SU-DHL-6 (cell line): Measurements from ENCODE around the gene RELN.

Source experiments
- H2AFZ ChIP-seq: fragments of 200-600 bp; sonication (generic); 2 replicates; pipeline ENCODE4 v1.6.1; 2014; ENCODE audit warnings: low read depth, mild to moderate bottlenecking, moderate library complexity, mixed read lengths, antibody characterized with exemption, low read length; ENCODE audit not compliant: severe bottlenecking
- H3F3A ChIP-seq: fragments of 200-600 bp; shearing (Covaris generic); 2 replicates; pipeline ENCODE4 v1.6.0; 2016; ENCODE audit warnings: antibody characterized with exemption, mild to moderate bottlenecking; ENCODE audit not compliant: insufficient read depth
- H3K27ac ChIP-seq: fragments of 200-600 bp; sonication (generic); 2 replicates; pipeline ENCODE4 v1.5.1; 2016; ENCODE audit warnings: low read depth, mild to moderate bottlenecking, low read length, moderate library complexity, mixed read lengths
- H3K27me3 ChIP-seq: fragments of 200-600 bp; sonication (generic), shearing (Covaris generic); 2 replicates; pipeline ENCODE4 v1.6.0; 2014; ENCODE audit warnings: mild to moderate bottlenecking, low read length
- H3K36me3 ChIP-seq: fragments of 200-600 bp; sonication (generic); 2 replicates; pipeline ENCODE4 v1.6.1; 2014; ENCODE audit warnings: mild to moderate bottlenecking, low read length, mixed read lengths
- H3K4me2 ChIP-seq: fragments of 300-600, 200-600 bp; shearing (Covaris generic), sonication (generic); 2 replicates; pipeline ENCODE4 v1.6.0; 2014; ENCODE audit warnings: low read length, low read depth, mild to moderate bottlenecking; ENCODE audit not compliant: poor library complexity, severe bottlenecking
- H3K4me3 ChIP-seq: fragments of 200-600 bp; sonication (generic); 2 replicates; pipeline ENCODE4 v1.5.1; 2014; ENCODE audit warnings: antibody characterized with exemption, low read length, mild to moderate bottlenecking, mixed read lengths; ENCODE audit not compliant: insufficient read depth, poor library complexity, severe bottlenecking
- H3K79me2 ChIP-seq: fragments of 200-600 bp; sonication (generic); 2 replicates; pipeline ENCODE4 v1.6.1; 2014; ENCODE audit warnings: mild to moderate bottlenecking, low read length, moderate library complexity; ENCODE audit not compliant: insufficient read depth
- H3K9ac ChIP-seq: fragments of 200-600 bp; sonication (generic); 2 replicates; pipeline ENCODE4 v1.7.0; 2014; ENCODE audit warnings: mild to moderate bottlenecking, low read length
- H3K9me2 ChIP-seq: fragments of 200-600 bp; sonication (generic); replicated peaks from 2 replicates; pipeline ENCODE4 v1.6.1; 2014; ENCODE audit warnings: low read length; ENCODE audit not compliant: insufficient read depth
- H3K9me3 ChIP-seq: fragments of 200-600 bp; sonication (generic); 2 replicates; pipeline ENCODE4 v1.6.1; 2014; ENCODE audit warnings: low read length, mixed read lengths; ENCODE audit not compliant: insufficient read depth
- H4K20me1 ChIP-seq: fragments of 200-600 bp; sonication (generic); 2 replicates; pipeline ENCODE4 v1.6.1; 2014; ENCODE audit warnings: low read depth, mild to moderate bottlenecking, antibody characterized with exemption, low read length, moderate library complexity, mixed read lengths
- EZH2phosphoT487 ChIP-seq: fragments of 200-600 bp; sonication (generic), shearing (Covaris generic); conservative IDR thresholded peaks from 2 replicates; pipeline ENCODE4 v1.6.1; 2018; ENCODE audit warnings: mild to moderate bottlenecking, antibody characterized with exemption, low read length, moderate library complexity, mixed read lengths
- TF ChIP-seq, protein P1 (sequence below): fragments of 200-600 bp; sonication (generic); IDR thresholded peaks from one replicate; pipeline ENCODE4 v1.5.1; 2017; ENCODE audit warnings: antibody characterized with exemption, mild to moderate bottlenecking, low read length, moderate library complexity; ENCODE audit not compliant: insufficient read depth, poor library complexity, severe bottlenecking

RELN gene

DNA sequence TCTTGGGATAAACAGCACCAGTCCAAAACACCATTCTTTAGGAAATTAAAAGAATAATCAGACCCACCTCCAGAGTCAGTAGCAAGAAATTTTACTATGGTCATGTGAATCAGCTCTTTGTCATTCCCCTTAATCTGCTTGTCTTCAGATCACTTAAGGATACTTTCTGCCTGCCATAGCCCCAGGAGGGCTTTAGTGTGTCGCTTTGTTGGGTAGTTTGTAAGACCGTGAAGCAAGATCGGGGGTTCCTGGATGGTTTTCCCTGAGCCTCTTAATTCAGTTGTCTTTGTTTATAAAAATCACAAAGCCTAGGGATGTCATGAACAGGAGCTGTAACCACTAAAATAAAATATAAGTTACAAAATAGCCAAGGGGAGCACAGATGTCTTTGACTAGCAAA is 223.6 kb downstream of the RELN start:
- no peaks in the 10 kb centered on the region for H3K27me3 ChIP-seq
- no peak overlapping the region for H3K4me3 ChIP-seq
- no peaks in the 10 kb centered on the region for H3K36me3 ChIP-seq
- H2AFZ ChIP-seq, result no peak overlapping the region
- no peaks in the 10 kb centered on the region for H3K9me3 ChIP-seq
- no peaks in the 10 kb centered on the region for H3K79me2 ChIP-seq
- H3K9me2 ChIP-seq, result no peaks in the 10 kb centered on the region
- no peak overlapping the region for H3K27ac ChIP-seq
- TF ChIP-seq, protein P1, sequence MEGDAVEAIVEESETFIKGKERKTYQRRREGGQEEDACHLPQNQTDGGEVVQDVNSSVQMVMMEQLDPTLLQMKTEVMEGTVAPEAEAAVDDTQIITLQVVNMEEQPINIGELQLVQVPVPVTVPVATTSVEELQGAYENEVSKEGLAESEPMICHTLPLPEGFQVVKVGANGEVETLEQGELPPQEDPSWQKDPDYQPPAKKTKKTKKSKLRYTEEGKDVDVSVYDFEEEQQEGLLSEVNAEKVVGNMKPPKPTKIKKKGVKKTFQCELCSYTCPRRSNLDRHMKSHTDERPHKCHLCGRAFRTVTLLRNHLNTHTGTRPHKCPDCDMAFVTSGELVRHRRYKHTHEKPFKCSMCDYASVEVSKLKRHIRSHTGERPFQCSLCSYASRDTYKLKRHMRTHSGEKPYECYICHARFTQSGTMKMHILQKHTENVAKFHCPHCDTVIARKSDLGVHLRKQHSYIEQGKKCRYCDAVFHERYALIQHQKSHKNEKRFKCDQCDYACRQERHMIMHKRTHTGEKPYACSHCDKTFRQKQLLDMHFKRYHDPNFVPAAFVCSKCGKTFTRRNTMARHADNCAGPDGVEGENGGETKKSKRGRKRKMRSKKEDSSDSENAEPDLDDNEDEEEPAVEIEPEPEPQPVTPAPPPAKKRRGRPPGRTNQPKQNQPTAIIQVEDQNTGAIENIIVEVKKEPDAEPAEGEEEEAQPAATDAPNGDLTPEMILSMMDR, result no peak
- TF ChIP-seq EZH2phosphoT487, result no peak
- no peaks in the 10 kb centered on the region for H3F3A ChIP-seq
- no peaks in the 10 kb centered on the region for H4K20me1 ChIP-seq
- H3K9ac ChIP-seq, result no peak overlapping the region
- no peak overlapping the region for H3K4me2 ChIP-seq

DNA sequence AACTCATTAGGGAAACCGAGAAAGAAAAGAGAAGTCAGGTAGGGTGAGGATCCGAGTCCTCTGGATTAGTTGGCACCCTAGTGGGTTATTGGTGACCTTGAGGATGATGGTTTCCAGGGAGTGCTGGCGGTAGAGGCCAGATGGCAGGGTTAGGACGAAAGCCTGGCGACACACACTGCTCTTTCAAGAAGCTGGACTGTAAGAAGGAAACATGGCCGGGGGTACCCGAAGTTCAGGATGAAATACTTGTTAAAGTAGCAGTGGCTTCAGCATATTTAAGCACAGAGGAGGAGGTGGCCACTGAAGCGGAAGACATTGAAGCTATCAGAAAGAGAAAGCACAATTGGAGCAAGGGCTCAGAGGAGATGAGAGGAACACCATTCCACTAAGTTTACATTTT is 224.6 kb downstream of the RELN start:
- H3K27ac ChIP-seq, result no peak overlapping the region
- no peaks in the 10 kb centered on the region for H3K27me3 ChIP-seq
- no peaks in the 10 kb centered on the region for H4K20me1 ChIP-seq
- no peaks in the 10 kb centered on the region for H3K79me2 ChIP-seq
- H2AFZ ChIP-seq, result no peak overlapping the region
- no peak overlapping the region for H3K9ac ChIP-seq
- no peaks in the 10 kb centered on the region for H3K9me2 ChIP-seq
- no peak for TF ChIP-seq EZH2phosphoT487
- TF ChIP-seq, protein P1, result no peak
- no peaks in the 10 kb centered on the region for H3K9me3 ChIP-seq
- H3F3A ChIP-seq, result no peaks in the 10 kb centered on the region
- H3K4me3 ChIP-seq, result no peak overlapping the region
- no peaks in the 10 kb centered on the region for H3K36me3 ChIP-seq
- H3K4me2 ChIP-seq, result no peak overlapping the region

DNA sequence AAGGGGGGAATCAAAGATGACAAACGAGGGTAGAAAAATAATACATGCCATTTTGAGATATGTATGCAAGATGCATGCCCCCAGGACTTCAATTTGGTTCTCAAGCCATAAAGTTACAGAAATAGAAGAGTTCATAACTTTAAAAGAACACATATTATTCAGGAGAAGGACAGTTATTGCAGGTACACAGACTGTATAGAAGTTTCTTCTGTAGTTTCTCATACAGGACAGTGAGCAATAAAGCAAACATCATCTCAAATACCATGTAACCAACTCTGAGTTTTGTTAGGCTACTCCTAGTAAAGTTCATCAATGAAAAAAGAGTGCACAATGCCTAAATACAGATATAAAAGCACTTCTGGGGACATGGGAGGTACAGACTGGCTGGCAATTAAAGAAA is 226.6 kb downstream of the RELN start:
- Histone ChIP-seq H3K27me3 (no peaks in the 10 kb centered on the region), H3K36me3 (no peaks in the 10 kb centered on the region), H3K9me3 (no peaks in the 10 kb centered on the region), H4K20me1 (no peaks in the 10 kb centered on the region), H3K27ac (no peak overlapping the region), H3K79me2 (no peaks in the 10 kb centered on the region), H3F3A (no peaks in the 10 kb centered on the region), H2AFZ (no peak overlapping the region), H3K9me2 (no peaks in the 10 kb centered on the region), H3K4me2 (no peak overlapping the region), H3K4me3 (no peak overlapping the region), H3K9ac (no peak overlapping the region)
- TF ChIP-seq EZH2phosphoT487, result no peak
- TF ChIP-seq, protein P1, result no peak
